ENCODE results near the gene CTSD.

CTSD gene

DNA sequence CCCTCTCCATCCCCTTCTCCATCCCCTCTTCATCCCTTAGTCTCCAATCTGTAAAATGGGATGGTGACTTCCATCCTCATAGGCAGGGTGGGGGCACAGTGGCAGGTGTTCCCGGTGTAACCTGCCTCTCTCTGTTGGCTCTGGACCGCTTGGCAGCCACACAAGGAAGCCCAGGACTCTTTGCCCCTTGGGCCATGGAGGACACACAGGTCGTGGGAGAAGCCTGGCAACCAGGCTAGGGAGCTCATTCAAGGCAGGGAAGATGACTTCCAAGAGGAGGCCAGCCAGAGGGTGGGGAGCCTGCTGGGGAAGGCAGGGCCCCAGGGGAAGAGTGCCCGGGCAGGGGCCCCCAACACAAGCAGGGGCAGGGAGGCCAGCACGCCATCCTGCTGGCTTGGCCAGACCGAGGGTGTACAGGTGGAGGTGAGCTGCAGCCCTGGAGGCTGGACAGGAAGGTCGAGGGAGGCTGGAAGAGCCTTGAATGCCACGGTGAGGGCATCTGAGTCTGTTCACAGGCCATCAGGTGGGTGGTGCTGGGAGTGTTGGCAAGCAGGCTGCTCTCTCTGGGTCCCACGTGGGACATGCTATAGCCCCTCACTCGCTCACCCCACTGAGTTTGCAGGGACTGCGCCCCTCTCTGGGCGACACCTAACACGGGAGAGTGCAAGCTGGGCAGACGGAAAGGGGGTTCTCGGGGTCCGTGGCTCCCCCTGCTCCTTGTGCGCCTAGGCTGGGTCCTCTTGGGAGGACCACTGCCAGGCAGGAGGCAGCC lies 15.5 kb upstream of the CTSD start:
- TF ChIP-seq POLR2A (IDR thresholded peaks at IDR 0.05; ENCODE audit: low read depth, low read length): no peak
- FAIRE-seq (no peak), DNase-seq (ENCODE audit: insufficient read length, low spot score) (no peak)

DNA sequence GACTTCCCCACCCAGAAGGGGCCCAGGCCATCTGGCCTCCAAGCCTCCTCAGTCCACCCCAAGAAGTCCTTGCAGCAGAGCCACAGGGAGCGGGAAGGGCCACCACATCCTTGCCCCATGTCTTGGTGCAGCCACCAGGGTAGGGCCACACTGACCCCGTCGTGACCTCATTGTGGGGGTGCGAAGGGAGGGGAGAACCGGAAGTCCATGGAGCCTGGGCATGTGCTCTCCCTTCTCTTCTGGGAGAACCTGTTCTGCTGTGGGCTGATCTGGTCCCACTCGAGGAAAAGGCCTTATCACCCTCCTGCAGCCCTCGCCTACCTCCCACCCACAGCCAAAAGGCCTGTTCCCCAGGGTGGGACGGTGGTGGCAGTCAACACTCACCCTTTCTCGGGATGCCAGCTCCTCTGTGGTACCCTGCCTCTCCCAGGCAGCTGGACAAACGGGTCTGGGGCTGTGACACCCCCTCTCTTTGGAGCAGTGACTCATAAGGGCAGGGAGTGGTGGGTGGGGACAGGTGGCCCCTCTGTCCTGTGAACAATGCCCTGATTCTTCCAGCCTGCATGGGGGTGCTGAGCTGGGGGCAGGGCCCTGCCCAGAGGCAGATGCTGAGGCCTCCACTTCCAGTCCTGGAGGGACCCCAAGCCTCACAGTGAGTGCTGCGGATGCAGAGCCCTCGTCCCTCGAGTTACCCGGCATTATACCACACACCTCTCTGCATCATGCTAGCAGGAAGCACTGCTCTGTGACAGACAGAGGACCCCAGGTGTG lies 14.6 kb upstream of the CTSD start:
- DNase-seq (ENCODE audit: insufficient read length, low spot score) (no peak), FAIRE-seq (no peak)
- no peak for TF ChIP-seq POLR2A (IDR thresholded peaks at IDR 0.05; ENCODE audit: low read depth, low read length)

DNA sequence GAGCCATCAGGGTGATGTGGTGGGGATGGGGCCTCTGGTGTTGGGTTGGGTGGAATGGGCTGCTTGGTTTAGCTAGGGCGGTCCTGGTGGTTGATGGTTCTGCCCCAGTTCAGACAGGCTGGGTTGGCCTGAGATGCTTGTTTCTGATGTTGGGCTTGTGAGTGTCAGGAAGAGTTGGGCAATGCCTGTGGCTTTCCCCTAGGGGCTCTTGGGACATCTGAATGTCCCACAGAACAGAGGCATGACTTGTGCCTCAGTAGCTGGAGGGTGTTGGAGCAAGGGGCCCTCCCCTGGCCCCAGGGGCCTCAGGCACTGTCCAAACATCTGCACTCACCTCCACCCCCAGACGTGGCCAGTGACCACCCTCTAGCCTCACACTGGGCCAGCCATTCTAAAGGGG lies 14.0 kb upstream of the CTSD start:
- FAIRE-seq (no peak), DNase-seq (ENCODE audit: insufficient read length, low spot score) (no peak)
- no peak for TF ChIP-seq POLR2A (IDR thresholded peaks at IDR 0.05; ENCODE audit: low read depth, low read length)

DNA sequence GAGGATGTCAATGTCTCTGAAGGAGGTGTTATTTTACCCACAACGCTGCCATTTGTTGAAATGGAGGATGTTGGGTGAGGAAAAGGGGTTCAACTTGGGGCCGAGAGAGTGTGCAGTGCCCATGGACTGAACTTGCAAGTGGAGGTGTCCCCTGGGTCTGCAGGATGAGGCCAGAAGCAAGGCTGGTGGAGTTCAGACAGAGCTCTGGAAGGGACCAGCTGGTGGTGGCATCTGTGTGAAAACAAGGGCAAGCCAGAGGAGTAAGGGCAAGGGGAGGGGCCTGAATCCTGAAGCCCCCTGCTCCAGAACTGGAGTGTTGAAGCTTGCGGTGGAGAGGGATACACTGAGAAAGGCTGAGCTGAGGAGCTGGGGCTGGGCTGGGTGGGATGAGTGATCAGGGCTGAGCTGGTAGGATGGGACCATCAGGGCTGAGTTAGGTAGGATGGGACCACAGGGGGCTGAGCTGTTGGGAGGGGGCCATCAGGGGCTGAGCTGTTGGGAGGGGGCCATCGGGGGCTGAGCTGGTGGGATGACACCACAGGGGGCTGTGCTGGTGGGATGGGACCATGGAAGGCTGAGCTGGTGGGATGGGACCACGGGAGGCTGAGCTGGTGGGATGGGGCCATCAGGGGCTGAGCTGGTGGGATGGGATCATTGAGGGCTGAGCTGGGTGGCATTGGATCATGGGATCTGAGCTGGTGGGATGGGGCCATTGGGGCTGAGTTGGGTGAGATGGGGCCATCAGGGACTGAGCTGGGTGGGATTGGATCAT lies 13.4 kb upstream of the CTSD start:
- DNase-seq (ENCODE audit: insufficient read length, low spot score) (no peak), FAIRE-seq (no peak)
- TF ChIP-seq POLR2A (IDR thresholded peaks at IDR 0.05; ENCODE audit: low read depth, low read length): no peak

DNA sequence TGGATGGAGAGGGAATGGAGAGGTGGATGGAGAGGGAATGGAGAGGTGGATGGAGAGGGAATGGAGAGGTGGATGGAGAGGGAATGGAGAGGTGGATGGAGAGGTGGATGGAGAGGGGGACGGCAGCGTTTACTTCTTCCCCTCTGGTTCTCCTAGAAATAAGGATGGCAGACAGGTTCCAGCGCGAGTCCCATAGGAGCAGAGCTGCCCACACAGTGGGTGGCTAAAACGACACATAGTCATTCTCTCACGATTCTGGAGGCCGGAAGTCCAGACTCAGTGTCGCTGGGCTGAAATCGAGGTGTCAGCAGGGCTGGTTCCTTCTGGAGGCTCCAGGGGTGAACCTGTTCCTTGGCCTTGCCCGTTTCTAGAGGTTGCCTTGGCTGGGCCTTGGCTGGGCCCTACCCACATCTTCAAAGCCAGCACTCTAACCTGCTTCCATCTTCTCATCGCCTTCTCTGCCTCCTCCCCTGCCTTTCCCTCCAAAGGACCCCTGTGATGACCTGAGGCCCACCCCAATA lies 12.7 kb upstream of the CTSD start:
- no peak for TF ChIP-seq POLR2A (IDR thresholded peaks at IDR 0.05; ENCODE audit: low read depth, low read length)
- DNase-seq (ENCODE audit: insufficient read length, low spot score) (no peak), FAIRE-seq (no peak)

DNA sequence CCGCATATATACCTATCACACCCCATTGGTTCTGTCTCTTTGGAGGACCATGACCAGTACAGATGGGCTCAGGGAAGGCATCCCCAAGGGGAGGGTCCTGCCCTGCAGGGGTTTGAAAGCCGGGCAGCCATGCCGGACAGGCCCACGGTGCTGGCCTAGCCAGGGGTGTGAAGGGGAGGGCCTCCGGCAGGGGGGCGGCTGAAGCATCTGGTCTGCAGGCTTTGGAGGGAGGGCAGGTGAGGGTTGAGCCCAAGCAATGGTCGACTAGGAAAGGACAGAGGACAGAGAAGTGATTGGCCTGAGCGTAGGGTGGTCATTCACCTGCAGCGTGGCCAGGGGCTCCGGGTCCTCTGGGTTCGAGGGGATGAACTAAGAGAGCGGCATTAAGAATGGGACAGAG lies 11.2 kb upstream of the CTSD start:
- TF ChIP-seq POLR2A (IDR thresholded peaks at IDR 0.05; ENCODE audit: low read depth, low read length): no peak
- DNase-seq (ENCODE audit: insufficient read length, low spot score) (no peak), FAIRE-seq (no peak)

DNA sequence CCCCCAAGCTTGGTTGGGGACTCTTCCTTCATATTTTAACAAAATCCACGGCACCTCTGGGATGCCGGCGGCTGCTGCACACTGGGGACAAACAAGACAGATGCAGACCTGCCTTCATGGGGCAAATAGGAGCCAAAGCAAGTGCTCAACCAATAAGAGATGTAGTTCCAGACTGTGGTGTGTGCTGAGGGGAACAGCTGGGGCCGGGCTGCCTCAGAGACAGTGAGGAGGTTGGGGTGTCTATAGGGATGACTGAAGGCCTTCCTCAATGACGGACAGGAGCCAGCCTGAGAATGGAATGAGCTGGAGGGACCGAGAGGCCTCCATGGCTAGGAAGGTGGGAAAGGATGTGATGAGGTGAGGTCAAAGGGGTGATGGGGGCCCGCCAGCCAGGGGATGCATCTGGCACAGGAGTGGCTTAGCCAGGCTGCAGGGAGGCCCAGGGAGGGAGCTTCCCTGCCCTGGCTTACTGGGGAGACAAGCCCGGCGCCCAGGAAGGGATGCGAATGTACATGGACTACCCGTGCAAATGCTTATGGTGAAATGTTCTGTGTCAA lies 10.3 kb upstream of the CTSD start:
- FAIRE-seq: no peak
- TF ChIP-seq POLR2A (IDR thresholded peaks at IDR 0.05; ENCODE audit: low read depth, low read length): no peak
- DNase-seq (ENCODE audit: insufficient read length, low spot score): no peak

DNA sequence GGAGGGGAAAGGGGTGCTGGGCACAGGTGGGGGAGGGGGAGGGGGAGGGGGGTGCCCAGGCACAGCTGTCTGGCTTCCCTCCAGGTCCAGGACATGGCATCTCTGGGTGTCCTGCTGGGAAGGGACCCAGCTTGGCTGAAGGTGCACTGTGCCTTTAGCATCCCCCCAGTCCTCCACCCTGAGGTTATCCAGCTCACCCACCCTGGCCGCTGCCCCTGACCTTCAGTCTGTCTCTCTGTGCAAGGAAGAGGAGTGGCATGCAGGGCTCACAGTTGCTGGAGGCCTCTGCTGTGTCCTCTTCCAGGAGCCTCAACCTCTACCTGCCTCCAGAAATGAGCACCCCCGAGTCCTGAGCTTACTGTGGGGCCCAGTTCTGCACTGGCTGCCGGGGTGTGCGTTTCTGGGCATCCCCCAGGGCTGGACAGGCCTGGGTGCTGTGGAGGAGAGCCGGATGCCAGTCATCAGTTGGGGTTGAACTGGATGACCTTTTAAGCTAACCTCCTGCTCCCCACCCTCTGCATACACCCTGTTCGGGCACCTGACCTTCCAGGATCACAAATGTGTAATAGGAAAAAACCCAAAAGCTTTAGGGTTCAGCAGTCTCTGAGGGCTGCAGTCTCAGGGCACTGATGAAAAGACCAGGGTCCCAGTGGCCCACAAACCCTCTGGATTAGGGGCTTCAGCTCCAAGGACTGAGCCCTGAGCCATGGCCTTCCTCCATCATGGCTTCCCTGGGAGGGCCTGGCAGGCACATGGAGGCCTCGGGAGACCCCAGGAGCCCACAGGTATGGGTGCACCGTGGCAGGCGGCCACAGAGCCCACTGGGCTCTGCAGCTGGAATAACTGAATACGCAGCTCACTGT lies 9.6 kb upstream of the CTSD start:
- FAIRE-seq: no peak

DNA sequence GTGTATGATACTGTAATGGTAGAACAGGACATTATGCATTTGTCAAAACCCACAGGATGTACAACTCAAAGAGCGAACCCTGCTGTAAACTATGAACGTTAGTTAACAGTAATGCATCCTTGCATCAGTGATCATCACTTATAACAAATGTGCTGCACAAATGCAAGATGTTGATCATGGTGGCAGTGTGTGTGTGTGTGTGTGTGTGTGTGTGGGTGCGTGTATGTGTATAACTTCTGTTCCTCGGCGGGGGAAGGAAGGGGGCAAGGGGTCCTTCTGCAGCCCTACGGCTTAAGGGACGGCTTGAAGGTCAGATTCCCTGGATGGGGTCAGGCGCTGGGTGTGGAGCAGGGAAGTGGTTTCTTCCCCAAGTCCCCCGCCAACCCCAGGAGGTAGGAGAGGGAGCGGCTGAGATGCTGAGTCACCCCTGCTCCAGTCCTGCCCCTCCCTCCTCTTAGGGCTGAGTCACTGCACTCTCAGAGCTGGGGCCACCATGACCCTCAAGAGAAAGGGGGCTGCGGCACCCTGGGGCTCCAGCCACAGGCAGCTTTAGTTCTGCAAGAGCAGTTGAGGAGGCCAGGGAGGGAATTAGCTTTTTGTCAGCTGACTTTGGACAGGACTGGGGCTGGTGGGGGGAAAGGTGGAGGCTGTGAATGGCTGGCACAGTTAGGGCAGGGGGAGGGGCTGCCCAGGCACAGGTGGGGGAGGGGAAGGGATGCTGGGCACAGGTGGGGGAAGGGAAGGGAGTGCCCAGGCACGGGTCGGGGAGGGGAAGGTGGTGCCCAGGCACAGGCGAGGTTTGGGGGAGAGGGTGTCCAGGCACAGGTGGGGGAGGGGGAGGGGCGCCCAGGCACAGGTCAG lies 8.8 kb upstream of the CTSD start:
- no peak for TF ChIP-seq POLR2A (IDR thresholded peaks at IDR 0.05; ENCODE audit: low read depth, low read length)
- peak; percentile 11 for FAIRE-seq
- DNase-seq (ENCODE audit: insufficient read length, low spot score): peak; percentile 96

More for the DNA sequence above, 9.6 kb upstream of the CTSD start:
- no peak for DNase-seq (ENCODE audit: insufficient read length, low spot score)
- no peak for TF ChIP-seq POLR2A (IDR thresholded peaks at IDR 0.05; ENCODE audit: low read depth, low read length)

DNA sequence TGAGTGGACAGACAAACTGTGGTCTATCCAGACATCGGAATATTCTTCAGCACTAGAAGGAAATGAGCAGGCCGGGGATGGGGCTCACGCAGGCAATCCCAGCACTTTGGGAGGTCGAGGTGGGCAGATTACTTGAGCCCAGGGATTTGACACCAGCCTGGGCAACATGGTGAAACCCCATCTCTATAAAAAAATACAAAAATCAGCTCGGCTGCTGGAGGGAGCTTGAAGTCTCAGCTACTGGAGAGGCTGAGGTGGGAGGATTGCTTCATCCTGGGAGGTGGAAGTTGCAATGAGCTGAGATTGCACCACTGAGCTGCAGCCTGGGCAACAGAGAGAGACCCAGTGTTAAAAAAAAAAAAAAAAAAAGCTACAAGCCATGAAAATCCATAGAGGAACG lies 8.0 kb upstream of the CTSD start:
- no peak for DNase-seq (ENCODE audit: insufficient read length, low spot score)
- no peak for FAIRE-seq
- TF ChIP-seq POLR2A (IDR thresholded peaks at IDR 0.05; ENCODE audit: low read depth, low read length): no peak

DNA sequence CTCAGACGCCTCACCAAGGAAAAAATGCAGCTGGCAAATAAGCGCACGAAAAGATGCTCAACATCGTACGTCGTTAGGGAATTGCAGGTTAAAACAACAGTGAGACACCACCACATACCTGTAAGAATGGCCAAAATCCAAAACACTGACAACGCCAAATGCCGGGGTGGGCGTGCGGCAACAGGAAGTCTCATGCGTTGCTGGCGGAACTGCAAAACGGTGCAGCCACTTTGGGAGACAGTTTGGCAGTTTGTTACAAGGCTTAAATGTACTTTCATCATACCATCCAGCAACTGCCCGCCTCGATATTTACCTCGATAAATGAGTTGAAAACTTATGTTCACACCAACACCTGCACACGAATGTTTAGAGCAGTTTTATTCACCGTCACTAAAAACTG lies 7.5 kb upstream of the CTSD start:
- no peak for FAIRE-seq
- no peak for TF ChIP-seq POLR2A (IDR thresholded peaks at IDR 0.05; ENCODE audit: low read depth, low read length)
- DNase-seq (ENCODE audit: insufficient read length, low spot score): no peak

DNA sequence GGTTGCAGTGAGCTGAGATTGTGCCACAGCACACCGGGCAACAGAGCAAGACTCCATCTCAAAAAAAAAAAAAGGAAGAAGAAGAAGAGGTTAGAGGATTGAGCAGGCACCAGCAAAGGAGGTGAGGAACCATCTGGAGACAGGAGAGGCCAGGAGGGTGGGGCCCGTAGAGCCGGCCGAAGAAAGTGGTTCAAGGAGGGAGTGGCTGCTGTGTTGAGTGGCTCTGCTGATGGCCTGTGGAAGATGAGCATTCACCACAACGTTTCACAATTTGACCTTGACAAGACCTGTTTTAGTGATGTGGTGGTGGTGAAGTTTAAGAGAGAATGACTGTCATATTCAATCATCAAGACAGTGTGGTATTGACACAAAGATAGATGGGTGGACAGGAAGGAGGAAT lies 6.8 kb upstream of the CTSD start:
- FAIRE-seq (no peak), DNase-seq (ENCODE audit: insufficient read length, low spot score) (no peak)
- TF ChIP-seq POLR2A (IDR thresholded peaks at IDR 0.05; ENCODE audit: low read depth, low read length): no peak

Data from H54 (cell line).